Smooth muscle cell (in vitro differentiated cells): Measurements from ENCODE around the gene DOHH. TPM values are rescaled to one million over a fixed set of nuclear protein-coding genes. Genes with fewer than 3 reads are reported as not detected.

ENCODE experiments used
- DNase-seq: peaks from one replicate; lab custom pipeline; 2025; ENCODE audit not compliant: unreplicated experiment; lab: John Stamatoyannopoulos, UW
- H2AFZ ChIP-seq: fragments of 200-600 bp; sonication (generic); 2 replicates; pipeline ENCODE4 v1.6.0; 2016; ENCODE audit warnings: antibody characterized with exemption, low read depth, mild to moderate bottlenecking
- H3F3A ChIP-seq: fragments of 200-600 bp; sonication (generic); 2 replicates; pipeline ENCODE4 v1.6.0; 2017; ENCODE audit warnings: antibody characterized with exemption, low read depth
- H3K27ac ChIP-seq: fragments of 200-600 bp; sonication (generic); 2 replicates; pipeline ENCODE4 v1.5.1; 2016; ENCODE audit warnings: low read depth, mild to moderate bottlenecking
- H3K27me3 ChIP-seq: fragments of 200-600 bp; sonication (generic); 2 replicates; pipeline ENCODE4 v1.6.1; 2016; ENCODE audit warnings: low read depth, mild to moderate bottlenecking
- H3K36me3 ChIP-seq: fragments of 200-600 bp; sonication (generic); 2 replicates; pipeline ENCODE4 v1.5.1; 2016; ENCODE audit warnings: low read depth
- H3K4me1 ChIP-seq: fragments of 200-600 bp; sonication (generic); 2 replicates; pipeline ENCODE4 v1.5.1; 2016; ENCODE audit warnings: low read depth
- H3K4me2 ChIP-seq: fragments of 200-600 bp; sonication (generic); 2 replicates; pipeline ENCODE4 v1.6.0; 2016; ENCODE audit warnings: mild to moderate bottlenecking
- H3K4me3 ChIP-seq: fragments of 200-600 bp; sonication (generic); 2 replicates; pipeline ENCODE4 v1.5.1; 2016; ENCODE audit warnings: mild to moderate bottlenecking
- H3K79me2 ChIP-seq: fragments of 200-600 bp; sonication (generic); 2 replicates; pipeline ENCODE4 v1.6.0; 2016; ENCODE audit warnings: low read depth, mild to moderate bottlenecking
- H3K9ac ChIP-seq: fragments of 200-600 bp; sonication (generic); 2 replicates; pipeline ENCODE4 v1.6.0; 2016; ENCODE audit warnings: low read depth
- H3K9me3 ChIP-seq: fragments of 200-600 bp; sonication (generic); replicated peaks from 2 replicates; pipeline ENCODE4 v1.5.1; 2016; ENCODE audit warnings: low read depth
- H4K20me1 ChIP-seq: fragments of 200-600 bp; sonication (generic); 2 replicates; pipeline ENCODE4 v1.6.0; 2016; ENCODE audit warnings: low read depth
- CTCF ChIP-seq: fragments of 200-600 bp; sonication (generic); IDR thresholded peaks from 2 replicates; pipeline ENCODE4 v1.5.1; 2017; ENCODE audit warnings: borderline replicate concordance, mild to moderate bottlenecking, antibody characterized with exemption; ENCODE audit not compliant: insufficient read depth, poor library complexity, severe bottlenecking
- WGBS: methylation state at CpG from one replicate; pipeline ENCODE4 v1.1.7; 2016; ENCODE audit warnings: low lambda C conversion rate; 5-methylcytosine and 5-hydroxymethylcytosine counted together
- polyA plus RNA-seq: library from polyadenylated mRNA; unstranded; fragments of >200 nt; fragmentation: Nextera tagmentation; extraction: Ambion mirVana; gene quantifications from 2 replicates; pipeline ENCODE4 v1.2.1, GENCODE V29; 2016
- total RNA-seq: library from RNA; depleted of rRNA; stranded (reverse); fragments of >200 nt; gene quantifications from 2 replicates; pipeline ENCODE4 v1.2.3, GENCODE V29; 2014

DOHH gene
- total and polyA plus RNA-seq, 2 experiments from 2014 or later: 8.7 to 27.2 TPM

GRCh38 chr19:3463714-3464586 is 36.5 kb downstream of the DOHH start:
- H3K4me3 ChIP-seq: peak overlapping the region; percentile 31
- H3K9ac ChIP-seq: peak overlapping the region; percentile 47
- no peaks in the 10 kb centered on the region for H3K9me3 ChIP-seq
- H2AFZ ChIP-seq: no peak overlapping the region
- H4K20me1 ChIP-seq: no peaks in the 10 kb centered on the region
- H3K27me3 ChIP-seq: no peaks in the 10 kb centered on the region
- peaks cover 18% of the 10 kb centered on the region for H3K4me1 ChIP-seq
- no peaks in the 10 kb centered on the region for H3K36me3 ChIP-seq
- no peak for DNase-seq
- peaks cover 8% of the 10 kb centered on the region for H3F3A ChIP-seq
- H3K79me2 ChIP-seq: no peaks in the 10 kb centered on the region
- peak overlapping the region; percentile 81 for H3K4me2 ChIP-seq
- peak; percentile 30 for TF ChIP-seq CTCF
- 9% methylated on average over 31 of the region's 57 CpGs for WGBS
- H3K27ac ChIP-seq: no peak overlapping the region

DNA sequence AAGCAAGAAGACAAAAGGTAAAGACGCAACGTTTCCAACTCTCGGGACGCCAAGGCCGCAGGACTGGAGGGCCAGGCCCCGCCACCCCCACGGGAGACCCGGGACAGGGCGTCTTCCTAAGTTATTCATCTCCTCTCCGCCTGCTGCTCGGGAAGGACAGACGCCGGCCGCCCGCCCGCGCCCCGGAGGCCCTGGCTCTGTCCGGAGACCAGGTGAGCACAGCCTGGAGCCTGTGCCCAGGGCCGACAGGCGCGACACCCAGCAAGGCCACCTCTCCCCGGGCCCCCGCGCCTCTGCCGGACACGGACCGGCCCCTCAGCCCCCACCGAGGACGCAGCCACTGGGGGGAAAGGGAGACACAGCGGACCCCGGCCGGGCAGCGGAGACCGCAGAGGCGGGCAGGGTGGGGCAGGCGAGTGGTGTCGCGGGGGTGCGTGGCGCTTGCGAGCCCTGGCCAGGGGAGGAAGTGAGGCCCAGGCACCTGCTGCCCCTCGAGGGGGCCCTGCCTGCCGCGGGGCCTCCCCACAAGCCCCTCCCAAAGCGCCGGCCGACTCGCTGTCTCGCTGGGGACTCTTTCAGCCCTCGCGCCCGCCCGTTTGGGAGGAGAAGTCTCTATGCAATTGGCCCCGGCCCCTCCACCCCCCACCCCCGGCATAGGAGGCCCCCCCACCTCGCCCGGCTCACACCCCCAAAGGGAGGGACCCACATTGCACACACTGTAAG is 37.3 kb downstream of the DOHH start:
- Histone ChIP-seq H3K27me3 (no peaks in the 10 kb centered on the region), H3K27ac (peak overlapping the region; percentile 53), H3K4me3 (no peak overlapping the region), H3K79me2 (no peaks in the 10 kb centered on the region), H3K4me2 (peak overlapping the region; percentile 81), H3K36me3 (no peaks in the 10 kb centered on the region), H3F3A (peaks cover 13% of the 10 kb centered on the region), H3K9me3 (no peaks in the 10 kb centered on the region), H2AFZ (no peak overlapping the region), H3K4me1 (peaks cover 21% of the 10 kb centered on the region), H3K9ac (no peak overlapping the region), H4K20me1 (no peaks in the 10 kb centered on the region)
- DNase-seq: no peak
- TF ChIP-seq CTCF: no peak
- WGBS: 17% methylated on average over 36 of the region's 58 CpGs

DNA sequence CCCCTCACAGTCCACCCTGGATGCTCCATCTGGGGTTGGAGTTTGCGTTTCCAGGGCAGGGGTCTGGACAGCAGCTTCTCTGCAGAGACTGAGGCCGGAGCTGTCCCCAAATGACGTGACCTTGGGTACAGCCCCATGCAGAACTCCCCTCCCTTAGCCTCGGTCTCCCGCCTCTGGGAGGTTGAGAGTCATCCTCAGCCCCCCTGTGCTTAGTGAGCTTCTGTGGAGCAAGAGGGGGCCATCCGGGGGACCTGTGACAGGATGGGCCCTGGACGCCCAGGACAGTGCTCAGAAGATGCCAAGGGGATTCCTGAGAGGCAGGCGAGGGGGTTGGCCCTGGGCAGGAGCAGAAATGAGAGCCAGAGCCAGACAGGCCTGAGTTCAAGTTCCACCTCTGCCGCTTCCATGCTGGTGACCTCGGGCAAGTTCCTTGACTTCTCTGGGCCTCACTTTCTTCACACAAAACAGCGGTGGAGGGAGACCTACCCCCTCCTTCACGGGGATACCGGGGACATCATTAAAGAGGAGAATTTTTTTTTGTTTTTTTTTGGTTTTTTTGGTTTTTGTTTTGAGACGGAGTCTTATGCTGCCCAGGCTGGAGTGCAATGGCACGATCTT is 40.4 kb downstream of the DOHH start:
- no peak overlapping the region for H3K4me3 ChIP-seq
- H3K27ac ChIP-seq: peak overlapping the region; percentile 98
- no peaks in the 10 kb centered on the region for H3K79me2 ChIP-seq
- peak overlapping the region; percentile 92 for H3K9ac ChIP-seq
- DNase-seq: no peak
- no peak overlapping the region for H2AFZ ChIP-seq
- no peak for TF ChIP-seq CTCF
- H3F3A ChIP-seq: peaks cover 13% of the 10 kb centered on the region
- no peaks in the 10 kb centered on the region for H3K27me3 ChIP-seq
- 68% methylated on average over 15 of the region's 15 CpGs for WGBS
- no peaks in the 10 kb centered on the region for H3K36me3 ChIP-seq
- H3K4me1 ChIP-seq: peaks cover 28% of the 10 kb centered on the region
- no peaks in the 10 kb centered on the region for H3K9me3 ChIP-seq
- peak overlapping the region; percentile 42 for H3K4me2 ChIP-seq
- no peaks in the 10 kb centered on the region for H4K20me1 ChIP-seq
